Activated T-cell treated with anti-CD3 and anti-CD28 coated beads, Interleukin-2, amount 50 U/mL, for 72 hours (primary cell): ENCODE results near the gene CFAP46. TPM values are rescaled to one million over a fixed set of nuclear protein-coding genes. Genes with fewer than 3 reads are reported as not detected.

Source experiments
- ATAC-seq, 2 donors: fragments of 150-1000 bp; cut with Tn5 transposase; replicated peaks in 1 of 2; 2 replicates each; pipeline ENCODE4 v1.10.0; 2021; ENCODE audit warnings: moderate library complexity in 2 of 2, mild to moderate bottlenecking in 1 of 2
- DNase-seq, 2 donors: peaks; one replicate each; pipeline ENCODE4 v3.0.0; 2021 to 2022; ENCODE audit warnings: mixed read lengths in 1 of 2
- H3K27ac Mint-ChIP-seq: one replicate; pipeline ENCODE4 v1.8.0; 2022; ENCODE audit warnings: mild to moderate bottlenecking, moderate library complexity, mixed read lengths
- H3K27me3 Mint-ChIP-seq: one replicate; pipeline ENCODE4 v1.8.0; 2022; ENCODE audit warnings: low read depth, mixed read lengths
- H3K36me3 Mint-ChIP-seq, 2 donors: one replicate each; pipeline ENCODE4 v1.8.0; 2022; ENCODE audit warnings: mixed read lengths in 2 of 2, mild to moderate bottlenecking in 1 of 2; ENCODE audit not compliant: insufficient read depth in 2 of 2
- H3K4me1 Mint-ChIP-seq: one replicate; pipeline ENCODE4 v1.8.0; 2022; ENCODE audit warnings: low read depth, mixed read lengths
- H3K4me3 Mint-ChIP-seq, 2 donors: one replicate each; pipeline ENCODE4 v1.8.0; 2022; ENCODE audit warnings: mild to moderate bottlenecking in 2 of 2, mixed read lengths in 2 of 2, moderate library complexity in 2 of 2
- H3K9me3 Mint-ChIP-seq, 2 donors: one replicate each; pipeline ENCODE4 v1.8.0; 2022; ENCODE audit warnings: mixed read lengths in 2 of 2
- total RNA-seq, 2 donors: library from RNA; stranded (reverse); gene quantifications; one replicate each; pipeline ENCODE4 v1.2.3, GENCODE V29; 2022

Gene CFAP46
- total RNA-seq, 2 donors from 2014 or later: 0.16 to 0.26 TPM

DNA sequence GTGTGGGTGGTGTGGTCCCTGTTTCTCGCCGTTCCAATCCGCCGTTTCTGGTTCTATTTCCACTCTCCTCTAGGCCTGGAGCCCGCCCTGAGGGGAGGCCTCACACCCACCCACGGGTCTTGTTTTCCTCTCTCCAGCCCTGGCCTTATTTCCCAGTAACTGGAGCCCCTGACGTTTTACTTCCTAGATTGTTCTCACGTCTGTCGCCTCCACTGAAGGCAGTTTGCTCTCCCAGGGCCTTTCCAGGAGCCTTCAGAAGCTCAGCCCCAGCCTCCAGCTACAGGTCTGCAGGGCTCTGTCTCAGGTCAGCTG lies 30.6 kb downstream of the CFAP46 start:
- no peaks in the 10 kb centered on the region for H3K36me3 Mint-ChIP-seq
- peaks cover 8% of the 10 kb centered on the region for H3K27me3 Mint-ChIP-seq
- no peaks in the 10 kb centered on the region for H3K9me3 Mint-ChIP-seq
- no peak for DNase-seq
- peaks cover 6% of the 10 kb centered on the region for H3K4me1 Mint-ChIP-seq
- H3K27ac Mint-ChIP-seq: no peak overlapping the region
- no peak for ATAC-seq
- no peak overlapping the region for H3K4me3 Mint-ChIP-seq

DNA sequence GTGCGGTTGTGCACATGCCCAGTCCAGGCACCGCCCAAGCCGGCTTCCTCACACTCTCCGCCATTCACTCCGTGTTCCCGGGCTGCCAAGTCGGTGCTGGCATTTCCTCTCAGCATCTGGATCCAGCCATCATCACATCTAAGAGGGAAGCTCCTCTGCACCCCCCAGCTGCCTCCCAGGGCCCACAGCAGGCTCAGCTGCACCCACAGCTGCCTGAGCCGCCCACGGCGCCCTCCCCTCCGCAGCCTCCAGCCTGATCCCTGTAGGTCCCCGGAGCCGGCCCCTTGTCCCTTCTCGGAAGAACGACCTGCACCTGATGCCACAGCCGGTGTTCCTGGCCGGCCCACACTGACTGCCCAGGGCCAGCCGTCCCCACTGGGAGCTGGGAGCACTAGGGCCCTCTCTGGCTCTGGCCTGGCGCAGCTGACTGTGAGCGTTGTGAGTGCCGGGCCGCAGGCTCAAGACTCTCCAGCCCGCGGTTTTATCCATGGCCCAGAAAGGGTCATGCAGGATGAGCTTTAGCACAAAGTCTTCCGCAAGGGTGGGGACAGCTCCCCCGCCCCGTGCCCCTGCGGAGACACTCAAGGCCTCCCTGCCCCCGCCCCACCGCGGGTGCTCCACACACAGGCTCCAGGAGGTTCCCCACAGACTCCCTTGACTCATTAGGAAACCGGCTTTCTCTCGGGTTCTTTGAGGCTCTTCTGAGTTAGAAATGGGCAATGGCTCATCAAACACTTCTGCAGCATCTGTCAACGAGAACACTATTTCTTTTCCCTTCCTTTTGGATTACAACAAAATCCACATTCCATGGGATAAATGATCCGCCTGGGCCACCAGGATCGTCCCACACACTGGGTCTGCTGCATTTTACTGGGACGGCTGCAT lies 31.2 kb downstream of the CFAP46 start:
- peaks cover 8% of the 10 kb centered on the region for H3K27me3 Mint-ChIP-seq
- H3K27ac Mint-ChIP-seq: no peak overlapping the region
- H3K36me3 Mint-ChIP-seq: no peaks in the 10 kb centered on the region
- no peak for ATAC-seq
- H3K4me3 Mint-ChIP-seq: no peak overlapping the region
- peaks cover 6% of the 10 kb centered on the region for H3K4me1 Mint-ChIP-seq
- H3K9me3 Mint-ChIP-seq: no peaks in the 10 kb centered on the region
- no peak for DNase-seq

DNA sequence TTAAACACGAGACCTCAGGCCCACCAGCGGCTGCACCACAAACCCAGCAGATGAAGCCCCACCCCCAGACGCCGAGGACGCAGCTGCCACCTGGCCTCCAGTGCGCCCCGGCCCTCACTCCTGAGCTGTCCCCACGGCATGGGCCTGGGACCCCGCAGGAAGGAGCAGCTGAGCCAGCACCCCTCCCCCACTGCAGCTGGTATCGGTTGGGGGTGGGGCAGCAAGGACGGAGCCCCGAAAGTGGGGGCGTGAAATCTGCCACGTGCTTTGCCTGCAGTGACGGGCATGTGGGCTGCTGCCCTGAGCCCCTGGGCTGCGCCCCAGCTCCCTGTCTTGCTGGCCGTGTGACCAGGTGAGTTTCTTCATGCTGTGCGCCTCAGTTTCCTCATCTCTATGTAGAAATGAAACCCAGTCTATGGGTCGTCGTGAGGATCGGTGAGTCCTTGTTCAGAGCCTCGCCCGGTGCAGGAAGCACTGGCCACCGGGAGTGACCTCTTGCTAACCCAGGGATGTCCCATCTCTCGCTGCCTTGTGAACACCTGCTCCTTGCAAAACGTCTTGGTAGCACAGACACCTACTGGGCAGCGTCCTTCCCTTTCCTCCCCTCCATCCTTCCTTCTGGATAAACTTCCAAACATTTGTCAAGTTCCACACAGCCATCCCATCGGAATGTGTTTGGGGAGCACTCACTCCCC lies 32.0 kb downstream of the CFAP46 start:
- ATAC-seq: no peak
- H3K4me3 Mint-ChIP-seq: no peak overlapping the region
- H3K36me3 Mint-ChIP-seq: no peaks in the 10 kb centered on the region
- no peak overlapping the region for H3K27ac Mint-ChIP-seq
- H3K4me1 Mint-ChIP-seq: peaks cover 7% of the 10 kb centered on the region
- DNase-seq: no peak
- H3K27me3 Mint-ChIP-seq: peaks cover 8% of the 10 kb centered on the region
- no peaks in the 10 kb centered on the region for H3K9me3 Mint-ChIP-seq

DNA sequence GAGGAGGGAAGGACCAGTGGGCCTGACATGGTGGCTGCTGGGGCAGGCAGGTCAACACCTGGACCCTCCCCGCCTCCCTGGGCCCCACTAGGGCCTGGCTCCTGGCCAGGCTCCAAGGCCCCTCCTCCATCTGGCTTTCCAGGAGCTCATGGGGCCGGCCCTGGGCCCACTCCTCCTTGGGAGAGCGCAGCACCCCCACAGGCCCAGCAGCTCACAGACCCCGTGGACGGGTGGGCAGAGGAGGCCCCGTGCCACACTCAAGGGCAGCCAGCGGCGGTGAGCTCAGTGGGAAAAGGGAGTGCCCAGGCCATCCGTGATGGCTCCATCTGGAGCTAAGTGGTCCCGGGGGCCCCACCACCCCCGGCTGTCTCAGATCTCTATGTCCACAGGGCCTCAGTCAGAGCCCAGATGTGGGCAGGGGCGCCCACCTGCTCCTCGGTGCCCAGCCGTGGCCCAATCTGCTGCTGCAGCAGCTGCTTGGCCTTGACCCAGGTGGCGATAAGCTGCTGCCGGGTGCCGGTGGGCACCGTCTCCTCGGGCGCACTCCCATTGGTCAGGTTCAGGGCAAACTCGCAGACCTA lies 32.8 kb downstream of the CFAP46 start:
- Mint-ChIP-seq H3K4me1 (peaks cover 15% of the 10 kb centered on the region), H3K36me3 (no peaks in the 10 kb centered on the region), H3K4me3 (no peak overlapping the region), H3K27ac (no peak overlapping the region), H3K27me3 (peaks cover 15% of the 10 kb centered on the region), H3K9me3 (no peaks in the 10 kb centered on the region)
- DNase-seq (no peak), ATAC-seq (no peak)

GRCh38 chr10:132908621-132909295 lies 33.6 kb downstream of the CFAP46 start:
- ATAC-seq: no peak
- H3K9me3 Mint-ChIP-seq: no peaks in the 10 kb centered on the region
- H3K36me3 Mint-ChIP-seq: no peaks in the 10 kb centered on the region
- H3K27ac Mint-ChIP-seq: no peak overlapping the region
- peaks cover 16% of the 10 kb centered on the region for H3K27me3 Mint-ChIP-seq
- DNase-seq: no peak
- H3K4me3 Mint-ChIP-seq: no peak overlapping the region
- H3K4me1 Mint-ChIP-seq: peaks cover 20% of the 10 kb centered on the region

GRCh38 chr10:132907821-132908620 lies 34.3 kb downstream of the CFAP46 start:
- Mint-ChIP-seq H3K4me3 (no peak overlapping the region), H3K27me3 (peaks cover 22% of the 10 kb centered on the region), H3K9me3 (no peaks in the 10 kb centered on the region), H3K4me1 (peaks cover 20% of the 10 kb centered on the region), H3K36me3 (no peaks in the 10 kb centered on the region), H3K27ac (no peak overlapping the region)
- DNase-seq (no peak), ATAC-seq (no peak)

DNA sequence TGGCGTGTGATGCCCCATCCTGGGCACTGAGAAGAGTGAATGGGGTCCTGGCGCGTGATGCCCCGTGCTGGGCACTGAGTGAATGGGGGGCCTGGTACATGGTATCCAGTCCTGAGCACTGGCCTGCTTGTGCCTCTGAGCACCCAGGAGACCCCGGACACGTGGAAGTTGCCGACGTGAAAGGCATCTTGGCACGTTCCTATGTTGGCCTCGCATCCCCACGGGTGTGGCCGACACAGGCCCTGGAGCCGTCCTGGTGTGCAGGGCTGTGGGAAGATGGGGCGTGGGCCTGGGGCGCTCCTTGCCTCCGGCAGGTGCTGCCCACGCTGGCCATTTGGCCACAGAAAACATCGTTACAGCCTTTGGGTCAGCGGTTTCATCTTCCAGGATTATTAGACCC lies 35.5 kb downstream of the CFAP46 start:
- no peaks in the 10 kb centered on the region for H3K9me3 Mint-ChIP-seq
- no peaks in the 10 kb centered on the region for H3K36me3 Mint-ChIP-seq
- DNase-seq: no peak
- H3K27ac Mint-ChIP-seq: no peak overlapping the region
- H3K27me3 Mint-ChIP-seq: peaks cover 21% of the 10 kb centered on the region
- no peak for ATAC-seq
- H3K4me3 Mint-ChIP-seq: no peak overlapping the region
- peaks cover 17% of the 10 kb centered on the region for H3K4me1 Mint-ChIP-seq

GRCh38 chr10:132906106-132906505 lies 36.3 kb downstream of the CFAP46 start:
- peaks cover 0 to 3% of the 10 kb centered on the region in 2 donors for H3K36me3 Mint-ChIP-seq
- peaks cover 29% of the 10 kb centered on the region for H3K27me3 Mint-ChIP-seq
- ATAC-seq (no peak), DNase-seq (no peak)
- H3K9me3 Mint-ChIP-seq: peaks cover 0 to 3% of the 10 kb centered on the region in 2 donors
- no peak overlapping the region for H3K27ac Mint-ChIP-seq
- no peak overlapping the region for H3K4me3 Mint-ChIP-seq
- peaks cover 13% of the 10 kb centered on the region for H3K4me1 Mint-ChIP-seq

DNA sequence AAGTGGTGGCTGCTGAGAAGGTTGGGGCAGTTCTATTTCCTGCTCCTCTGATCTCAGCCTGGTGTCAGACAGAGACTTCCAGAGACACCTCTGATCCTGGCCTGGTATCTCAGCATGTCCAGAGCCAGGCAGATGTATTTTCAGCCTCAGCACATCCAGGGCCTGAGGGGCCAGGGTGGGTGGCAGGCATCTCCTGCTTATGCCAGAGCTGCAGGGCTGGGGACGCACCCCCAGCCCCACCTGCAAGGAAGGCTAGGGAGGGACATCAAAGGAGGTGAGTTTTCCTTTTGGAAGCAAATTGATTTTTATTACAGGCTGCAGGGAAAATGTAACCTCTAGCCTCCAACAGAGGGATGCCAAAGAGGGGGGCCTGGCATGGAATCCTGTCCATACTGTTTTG lies 36.7 kb downstream of the CFAP46 start:
- peaks cover 0 to 3% of the 10 kb centered on the region in 2 donors for H3K9me3 Mint-ChIP-seq
- ATAC-seq (no peak), DNase-seq (no peak)
- peaks cover 31% of the 10 kb centered on the region for H3K27me3 Mint-ChIP-seq
- H3K27ac Mint-ChIP-seq: no peak overlapping the region
- peaks cover 13% of the 10 kb centered on the region for H3K4me1 Mint-ChIP-seq
- H3K36me3 Mint-ChIP-seq: peaks cover 0 to 3% of the 10 kb centered on the region in 2 donors
- H3K4me3 Mint-ChIP-seq: no peak overlapping the region

GRCh38 chr10:132904814-132905649 lies 37.3 kb downstream of the CFAP46 start:
- Mint-ChIP-seq H3K27ac (no peak overlapping the region), H3K4me3 (peak overlapping the region; percentile 25 to 43)

DNA sequence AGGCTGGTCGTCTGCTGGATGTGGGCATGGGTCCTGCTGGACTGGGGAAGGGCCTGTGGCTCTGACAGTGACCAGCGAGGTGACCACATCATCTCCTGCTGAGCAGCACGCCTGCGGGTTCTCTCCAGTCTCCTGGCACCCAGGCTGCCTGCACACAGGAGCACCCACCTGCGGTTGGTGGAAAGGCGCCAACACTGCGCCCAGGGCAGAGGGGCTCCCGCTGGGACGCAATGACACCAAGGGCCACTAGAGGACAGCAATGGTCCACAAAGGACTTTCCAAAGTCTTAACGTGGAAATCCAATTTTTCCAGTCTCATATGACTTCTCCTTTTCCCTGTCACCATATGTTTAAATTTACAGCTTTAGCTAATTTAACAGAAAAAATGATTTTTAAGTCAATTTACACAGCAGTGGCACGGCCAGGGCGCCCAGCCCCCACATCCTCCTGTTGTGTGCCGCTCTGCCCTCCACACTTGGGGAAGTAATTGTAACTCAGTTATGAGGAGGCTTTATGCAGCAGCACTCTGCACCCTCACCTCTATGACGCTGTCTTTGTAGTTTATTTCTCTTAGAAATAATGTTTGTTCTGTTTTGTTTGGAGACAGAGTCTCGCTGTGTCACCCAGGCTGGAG lies 38.1 kb downstream of the CFAP46 start:
- DNase-seq: peak; percentile 42 to 50
- no peak overlapping the region for H3K27ac Mint-ChIP-seq
- H3K36me3 Mint-ChIP-seq: peaks cover 0 to 3% of the 10 kb centered on the region in 2 donors
- peak overlapping the region; percentile 25 to 43 for H3K4me3 Mint-ChIP-seq
- peaks cover 13% of the 10 kb centered on the region for H3K4me1 Mint-ChIP-seq
- H3K9me3 Mint-ChIP-seq: peaks cover 0 to 3% of the 10 kb centered on the region in 2 donors
- H3K27me3 Mint-ChIP-seq: peaks cover 31% of the 10 kb centered on the region
- ATAC-seq: peak; percentile 65 to 68

More at GRCh38 chr10:132904814-132905649, 37.3 kb downstream of the CFAP46 start:
- H3K36me3 Mint-ChIP-seq: peaks cover 0 to 3% of the 10 kb centered on the region in 2 donors
- peaks cover 0 to 3% of the 10 kb centered on the region in 2 donors for H3K9me3 Mint-ChIP-seq
- peaks cover 13% of the 10 kb centered on the region for H3K4me1 Mint-ChIP-seq
- peak; percentile 62 for DNase-seq
- peaks cover 31% of the 10 kb centered on the region for H3K27me3 Mint-ChIP-seq
- peak; percentile 81 to 86 for ATAC-seq
